Lung (tissue), 12 donors: ENCODE data around the gene VPS8. TPM values are rescaled to one million over a fixed set of nuclear protein-coding genes. Genes with fewer than 3 reads are reported as not detected.

Source experiments
- ATAC-seq: fragments of 200-7000 bp; cut with Tn5 transposase; one replicate; pipeline ENCODE4 v1.9.1; 2020; ENCODE audit warnings: moderate number of reproducible peaks; ENCODE audit not compliant: insufficient read depth, low FRiP score
- DNase-seq, 3 donors: peaks; one replicate each; pipeline ENCODE4 v3.0.0-alpha.2; 2013 to 2017
- H3K27ac ChIP-seq, 2 donors: one replicate each; pipeline ENCODE4 v1.5.1; 2013; ENCODE audit warnings: mild to moderate bottlenecking in 2 of 2, moderate library complexity in 2 of 2, control low read depth in 1 of 2, inconsistent platforms in 1 of 2, low read depth in 1 of 2, low read length in 1 of 2
- H3K27me3 ChIP-seq, 3 donors: one replicate each; pipeline ENCODE4 v1.5.1; 2013; ENCODE audit warnings: low read length in 2 of 3; ENCODE audit not compliant: control insufficient read depth in 3 of 3, insufficient read depth in 3 of 3
- H3K36me3 ChIP-seq, 4 donors: one replicate each; pipeline ENCODE4 v1.5.1; 2013; ENCODE audit warnings: low read length in 4 of 4, mild to moderate bottlenecking in 1 of 4, moderate library complexity in 1 of 4; ENCODE audit not compliant: control insufficient read depth in 4 of 4, insufficient read depth in 4 of 4
- H3K4me1 ChIP-seq, 5 donors: one replicate each; pipeline ENCODE4 v1.5.1; 2013; ENCODE audit warnings: low read length in 5 of 5, mild to moderate bottlenecking in 2 of 5, moderate library complexity in 1 of 5; ENCODE audit not compliant: control insufficient read depth in 5 of 5, insufficient read depth in 5 of 5
- H3K4me3 ChIP-seq: one replicate; pipeline ENCODE4 v1.5.1; 2013; ENCODE audit warnings: mild to moderate bottlenecking, control low read depth, moderate library complexity
- H3K9ac ChIP-seq, 2 donors: one replicate each; pipeline ENCODE4 v1.5.1; 2013; ENCODE audit warnings: low read length in 2 of 2, control low read depth in 1 of 2; ENCODE audit not compliant: insufficient read depth in 1 of 2
- H3K9me3 ChIP-seq, 4 donors: one replicate each; pipeline ENCODE4 v1.5.1; 2013; ENCODE audit warnings: low read length in 3 of 4, mild to moderate bottlenecking in 1 of 4, moderate library complexity in 1 of 4; ENCODE audit not compliant: control insufficient read depth in 4 of 4, insufficient read depth in 3 of 4
- whole genome bisulfite sequencing, 2 donors: extraction: QIAGEN DNeasy Blood & Tissue Kit; methylation state at CpG; one replicate each; pipeline ENCODE4 v1.1.7; 2013; 5-methylcytosine and 5-hydroxymethylcytosine counted together
- polyA plus RNA-seq, 2 donors: library from polyadenylated mRNA; stranded (reverse); fragments of 200-250 nt; gene quantifications; one replicate each; pipeline ENCODE4 v1.2.1, GENCODE V29; 2013
- total RNA-seq, 2 donors: library from RNA; depleted of rRNA in 1 of 2; stranded (reverse); fragments of >200 nt in 1 of 2; gene quantifications; one replicate each; pipeline ENCODE4 v1.2.1, GENCODE V29; 2014 to 2021
- TF ChIP-seq, protein P1 (sequence below): IDR thresholded peaks from 2 replicates; pipeline ENCODE4 v1.5.1; 2012; ENCODE audit warnings: mild to moderate bottlenecking; ENCODE audit errors: control extremely low read depth, extremely low read depth
- donor health status: control.
- donor health status: control.
- donor health status: Bipolar disorder and iron deficiency.
- donor health status: healthy.
- donor health status: DM: yes; HTN: yes; CAD: no.

VPS8 gene
- total and polyA plus RNA-seq, 4 donors, result 13.9 to 184 (median 38.5) TPM

- H3K9ac ChIP-seq, result no peak overlapping the region
- H3K4me1 ChIP-seq, result peaks cover 0 to 8% (median 2%) of the 10 kb centered on the region in 5 donors
- H3K27ac ChIP-seq, result peak overlapping the region in 1 of 2 donors; percentile 11
- ATAC-seq (no peak), DNase-seq (no peak)
- no peak overlapping the region for H3K4me3 ChIP-seq
- H3K36me3 ChIP-seq, result no peaks in the 10 kb centered on the region
- WGBS, 2 donors, result 90 to 93% methylated on average over 5 of the region's 5 CpGs
- no peaks in the 10 kb centered on the region for H3K27me3 ChIP-seq
- H3K9me3 ChIP-seq, result no peaks in the 10 kb centered on the region
- TF ChIP-seq, protein P1, sequence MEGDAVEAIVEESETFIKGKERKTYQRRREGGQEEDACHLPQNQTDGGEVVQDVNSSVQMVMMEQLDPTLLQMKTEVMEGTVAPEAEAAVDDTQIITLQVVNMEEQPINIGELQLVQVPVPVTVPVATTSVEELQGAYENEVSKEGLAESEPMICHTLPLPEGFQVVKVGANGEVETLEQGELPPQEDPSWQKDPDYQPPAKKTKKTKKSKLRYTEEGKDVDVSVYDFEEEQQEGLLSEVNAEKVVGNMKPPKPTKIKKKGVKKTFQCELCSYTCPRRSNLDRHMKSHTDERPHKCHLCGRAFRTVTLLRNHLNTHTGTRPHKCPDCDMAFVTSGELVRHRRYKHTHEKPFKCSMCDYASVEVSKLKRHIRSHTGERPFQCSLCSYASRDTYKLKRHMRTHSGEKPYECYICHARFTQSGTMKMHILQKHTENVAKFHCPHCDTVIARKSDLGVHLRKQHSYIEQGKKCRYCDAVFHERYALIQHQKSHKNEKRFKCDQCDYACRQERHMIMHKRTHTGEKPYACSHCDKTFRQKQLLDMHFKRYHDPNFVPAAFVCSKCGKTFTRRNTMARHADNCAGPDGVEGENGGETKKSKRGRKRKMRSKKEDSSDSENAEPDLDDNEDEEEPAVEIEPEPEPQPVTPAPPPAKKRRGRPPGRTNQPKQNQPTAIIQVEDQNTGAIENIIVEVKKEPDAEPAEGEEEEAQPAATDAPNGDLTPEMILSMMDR, result no peak
Observed at GRCh38 chr3:184806567-184807271, 5.2 kb upstream of the VPS8 start.

DNA sequence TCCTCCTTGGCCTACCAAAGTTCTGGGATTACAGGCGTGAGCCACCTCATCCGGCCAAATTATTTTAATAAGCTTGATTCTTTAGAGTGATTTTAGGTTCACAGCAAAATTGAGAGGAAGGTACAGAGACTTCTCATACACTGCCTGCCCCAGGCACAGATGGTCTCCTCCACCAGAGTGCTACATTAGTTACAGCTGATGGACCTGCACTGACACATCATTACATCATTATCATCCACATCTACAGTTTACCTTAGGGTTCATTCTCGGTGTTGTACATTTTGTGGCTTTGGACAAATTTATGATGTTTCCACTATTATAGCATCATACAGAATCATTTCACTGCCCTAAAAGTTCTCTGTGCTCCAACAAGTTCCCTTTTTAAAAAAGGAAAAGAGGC, 4.4 kb upstream of the VPS8 start:
- H3K27me3 ChIP-seq, result no peaks in the 10 kb centered on the region
- TF ChIP-seq, protein P1, result no peak
- H3K9ac ChIP-seq, result no peak overlapping the region
- WGBS, 2 donors, result 85 to 89% methylated on average over 3 of the region's 3 CpGs
- H3K9me3 ChIP-seq, result no peaks in the 10 kb centered on the region
- no peak overlapping the region for H3K4me3 ChIP-seq
- no peak overlapping the region for H3K27ac ChIP-seq
- peaks cover 0 to 11% (median 2%) of the 10 kb centered on the region in 5 donors for H3K4me1 ChIP-seq
- ATAC-seq (no peak), DNase-seq (no peak)
- peaks cover 0 to 4% (median 0%) of the 10 kb centered on the region in 4 donors for H3K36me3 ChIP-seq

GRCh38 chr3:184808021-184808420, 3.9 kb upstream of the VPS8 start:
- H3K9ac ChIP-seq, result no peak overlapping the region
- TF ChIP-seq, protein P1, result no peak
- peaks cover 0 to 15% (median 6%) of the 10 kb centered on the region in 5 donors for H3K4me1 ChIP-seq
- no peak overlapping the region for H3K27ac ChIP-seq
- ATAC-seq (no peak), DNase-seq (no peak)
- peaks cover 0 to 4% (median 0%) of the 10 kb centered on the region in 4 donors for H3K36me3 ChIP-seq
- no peak overlapping the region for H3K4me3 ChIP-seq
- 48 to 51% methylated on average over 4 of the region's 4 CpGs for WGBS, 2 donors
- H3K9me3 ChIP-seq, result no peaks in the 10 kb centered on the region
- H3K27me3 ChIP-seq, result no peaks in the 10 kb centered on the region
